WERI-Rb-1 (cell line): ENCODE results near the gene TPRG1L.
"Not testable (repeated sequence)": the region's sequence is repeated elsewhere in the genome, so short reads cannot be mapped to it uniquely, and the experiment has no call there.

Source experiments
- DNase-seq: peaks from one replicate; pipeline ENCODE4 v3.0.0-alpha.2; 2020
- H3K27ac ChIP-seq: fragments of 250-450 bp; sonication (Bioruptor Pico); 2 replicates; pipeline ENCODE4 v1.5.1; 2020; ENCODE audit warnings: mild to moderate bottlenecking, moderate library complexity
- H3K27me3 ChIP-seq: fragments of 250-450 bp; sonication (Bioruptor Pico); 2 replicates; pipeline ENCODE4 v1.5.1; 2021; ENCODE audit warnings: mild to moderate bottlenecking, low read depth, moderate library complexity; ENCODE audit not compliant: insufficient read depth, severe bottlenecking
- H3K36me3 ChIP-seq: fragments of 250-450 bp; sonication (Bioruptor Pico); 2 replicates; pipeline ENCODE4 v1.5.1; 2020; ENCODE audit warnings: mild to moderate bottlenecking, moderate library complexity
- H3K4me3 ChIP-seq: 2 replicates; pipeline ENCODE4 v1.5.1; 2011; ENCODE audit warnings: low read depth, mild to moderate bottlenecking, control low read depth, low read length
- H3K9me3 ChIP-seq: fragments of 250-450 bp; sonication (Bioruptor Pico); 2 replicates; pipeline ENCODE4 v1.5.1; 2021; ENCODE audit warnings: mild to moderate bottlenecking, moderate library complexity; ENCODE audit not compliant: severe bottlenecking
- CTCF ChIP-seq: IDR thresholded peaks from 2 replicates; pipeline ENCODE4 v1.5.1; 2011; ENCODE audit warnings: low read depth, mild to moderate bottlenecking, control low read depth, inconsistent platforms, low read length

TPRG1L gene

GRCh38 chr1:3578906-3579305 is 45.9 kb upstream of the TPRG1L start:
- Histone ChIP-seq H3K9me3 (no peaks in the 10 kb centered on the region), H3K4me3 (no peak overlapping the region), H3K27ac (no peak overlapping the region), H3K36me3 (no peaks in the 10 kb centered on the region), H3K27me3 (no peaks in the 10 kb centered on the region)
- DNase-seq = no peak
- TF ChIP-seq CTCF = no peak

- Histone ChIP-seq H3K27ac (no peak overlapping the region), H3K27me3 (no peaks in the 10 kb centered on the region), H3K9me3 (no peaks in the 10 kb centered on the region), H3K4me3 (no peak overlapping the region), H3K36me3 (no peaks in the 10 kb centered on the region)
- TF ChIP-seq CTCF = no peak
- DNase-seq = no peak
These were observed 45.2 kb upstream of the TPRG1L start for GRCh38 chr1:3579626-3580025.

- H3K27ac ChIP-seq = no peak overlapping the region
- no peaks in the 10 kb centered on the region for H3K9me3 ChIP-seq
- no peak overlapping the region for H3K4me3 ChIP-seq
- H3K27me3 ChIP-seq = no peaks in the 10 kb centered on the region
- DNase-seq = no peak
- no peaks in the 10 kb centered on the region for H3K36me3 ChIP-seq
- no peak for TF ChIP-seq CTCF
These were observed 44.6 kb upstream of the TPRG1L start for GRCh38 chr1:3580231-3580630.

- DNase-seq = no peak
- Histone ChIP-seq H3K27ac (no peak overlapping the region), H3K9me3 (no peaks in the 10 kb centered on the region), H3K4me3 (no peak overlapping the region), H3K27me3 (no peaks in the 10 kb centered on the region), H3K36me3 (no peaks in the 10 kb centered on the region)
- no peak for TF ChIP-seq CTCF
These were observed 43.3 kb upstream of the TPRG1L start for GRCh38 chr1:3581296-3582036.

- H3K27me3 ChIP-seq, H3K27ac ChIP-seq: not testable (repeated sequence)
These were observed 41.1 kb upstream of the TPRG1L start for GRCh38 chr1:3583751-3584150.

GRCh38 chr1:3584915-3585314 is 39.9 kb upstream of the TPRG1L start:
- no peak for DNase-seq
- Histone ChIP-seq H3K27me3 (no peaks in the 10 kb centered on the region), H3K9me3 (no peaks in the 10 kb centered on the region), H3K4me3 (no peak overlapping the region), H3K27ac (no peak overlapping the region), H3K36me3 (no peaks in the 10 kb centered on the region)
- no peak for TF ChIP-seq CTCF

More at GRCh38 chr1:3583751-3584150, 41.1 kb upstream of the TPRG1L start:
- H3K9me3 ChIP-seq, H3K36me3 ChIP-seq, H3K4me3 ChIP-seq, DNase-seq: not testable (repeated sequence)

GRCh38 chr1:3585353-3585868 is 39.4 kb upstream of the TPRG1L start:
- H3K36me3 ChIP-seq, H3K27ac ChIP-seq, H3K9me3 ChIP-seq, H3K27me3 ChIP-seq, H3K4me3 ChIP-seq, DNase-seq: not testable (repeated sequence)
